ENCODE data around the gene MAP1B. TPM values are rescaled to one million over a fixed set of nuclear protein-coding genes. Genes with fewer than 3 reads are reported as not detected.

The MAP1B gene
- total and polyA plus RNA-seq, 10 of the 15 experiments (the other 5 are each of a cell fraction or from before 2014, with no cell fraction given), result 0.02 to 0.81 (median 0.06) TPM; not detected in 1

DNA sequence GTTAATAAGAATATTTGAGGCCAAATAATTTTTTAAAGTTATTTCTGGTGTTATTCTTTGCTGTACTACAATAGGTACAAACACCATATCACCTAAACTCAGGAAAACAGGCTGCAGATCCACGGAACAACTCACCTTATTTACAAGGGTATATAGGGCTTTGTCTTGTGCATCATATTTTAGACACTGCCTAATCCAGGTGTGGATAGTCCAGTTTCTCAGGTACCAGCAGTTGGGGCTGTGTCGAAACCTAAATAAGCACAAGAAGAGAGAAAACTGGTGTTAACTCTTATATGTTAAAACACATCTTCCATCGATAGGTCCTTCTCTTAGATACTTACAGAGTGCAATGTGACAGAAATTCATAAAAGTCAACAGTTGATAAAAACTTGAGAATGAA is 130.6 kb downstream of the MAP1B start:
- ChIA-PET SMC1A (ENCODE audit: uncharacterized antibody, unreplicated experiment) (interaction anchor here (0.6 to 1.9 kb wide), 4 partner anchors 8 to 174 kb away, joined by 3 to 6 read pairs (median 4); no protein-coding TSS in a partner anchor), CTCF (interaction anchor here (1.0 to 2.5 kb wide), 2 partner anchors 9 to 30 kb away, joined by 4 to 5 read pairs; no protein-coding TSS in a partner anchor), RAD21 (ENCODE audit: unreplicated experiment) (no interaction called here), POLR2A (no interaction called here)
- H3K27ac ChIP-seq (ENCODE audit: control insufficient read depth, insufficient read depth), result no peak overlapping the region
- H3K9me3 ChIP-seq (replicated peaks; ENCODE audit: control insufficient read depth, insufficient read depth, low read length), result no peaks in the 10 kb centered on the region
- DNase-seq (ENCODE audit: low read depth, low spot score) (no peak), FAIRE-seq (no peak), ATAC-seq (no peak)
- H3K27me3 ChIP-seq (replicated peaks in 1 of 2; ENCODE audit: control insufficient read depth in 2 of 2, insufficient read depth in 2 of 2, low read length in 1 of 2), result no peaks in the 10 kb centered on the region
- TF ChIP-seq BHLHE40 (IDR thresholded peaks at IDR 0.05; ENCODE audit: borderline replicate concordance in 1 of 2, low read depth in 2 of 2, low read length in 1 of 2), result no peak
- no peak for TF ChIP-seq POLR2AphosphoS2 (IDR thresholded peaks at IDR 0.05; ENCODE audit: low read depth, low read length)
- TF ChIP-seq RELA (IDR thresholded peaks at IDR 0.05; ENCODE audit: borderline replicate concordance, partially characterized antibody), result no peak
- TF ChIP-seq, protein P1, sequence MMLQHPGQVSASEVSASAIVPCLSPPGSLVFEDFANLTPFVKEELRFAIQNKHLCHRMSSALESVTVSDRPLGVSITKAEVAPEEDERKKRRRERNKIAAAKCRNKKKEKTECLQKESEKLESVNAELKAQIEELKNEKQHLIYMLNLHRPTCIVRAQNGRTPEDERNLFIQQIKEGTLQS (IDR thresholded peaks at IDR 0.05; ENCODE audit: borderline replicate concordance, extremely low read depth, low read depth, low read length), result no peak
- no peak for TF ChIP-seq CHD2 (IDR thresholded peaks at IDR 0.05; ENCODE audit: borderline replicate concordance, low read depth, low read length)
- TF ChIP-seq TAF1 (IDR thresholded peaks at IDR 0.05; ENCODE audit: borderline replicate concordance, low read depth, low read length), result no peak
- TF ChIP-seq, protein P2, sequence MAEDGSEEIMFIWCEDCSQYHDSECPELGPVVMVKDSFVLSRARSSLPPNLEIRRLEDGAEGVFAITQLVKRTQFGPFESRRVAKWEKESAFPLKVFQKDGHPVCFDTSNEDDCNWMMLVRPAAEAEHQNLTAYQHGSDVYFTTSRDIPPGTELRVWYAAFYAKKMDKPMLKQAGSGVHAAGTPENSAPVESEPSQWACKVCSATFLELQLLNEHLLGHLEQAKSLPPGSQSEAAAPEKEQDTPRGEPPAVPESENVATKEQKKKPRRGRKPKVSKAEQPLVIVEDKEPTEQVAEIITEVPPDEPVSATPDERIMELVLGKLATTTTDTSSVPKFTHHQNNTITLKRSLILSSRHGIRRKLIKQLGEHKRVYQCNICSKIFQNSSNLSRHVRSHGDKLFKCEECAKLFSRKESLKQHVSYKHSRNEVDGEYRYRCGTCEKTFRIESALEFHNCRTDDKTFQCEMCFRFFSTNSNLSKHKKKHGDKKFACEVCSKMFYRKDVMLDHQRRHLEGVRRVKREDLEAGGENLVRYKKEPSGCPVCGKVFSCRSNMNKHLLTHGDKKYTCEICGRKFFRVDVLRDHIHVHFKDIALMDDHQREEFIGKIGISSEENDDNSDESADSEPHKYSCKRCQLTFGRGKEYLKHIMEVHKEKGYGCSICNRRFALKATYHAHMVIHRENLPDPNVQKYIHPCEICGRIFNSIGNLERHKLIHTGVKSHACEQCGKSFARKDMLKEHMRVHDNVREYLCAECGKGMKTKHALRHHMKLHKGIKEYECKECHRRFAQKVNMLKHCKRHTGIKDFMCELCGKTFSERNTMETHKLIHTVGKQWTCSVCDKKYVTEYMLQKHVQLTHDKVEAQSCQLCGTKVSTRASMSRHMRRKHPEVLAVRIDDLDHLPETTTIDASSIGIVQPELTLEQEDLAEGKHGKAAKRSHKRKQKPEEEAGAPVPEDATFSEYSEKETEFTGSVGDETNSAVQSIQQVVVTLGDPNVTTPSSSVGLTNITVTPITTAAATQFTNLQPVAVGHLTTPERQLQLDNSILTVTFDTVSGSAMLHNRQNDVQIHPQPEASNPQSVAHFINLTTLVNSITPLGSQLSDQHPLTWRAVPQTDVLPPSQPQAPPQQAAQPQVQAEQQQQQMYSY (CRISPR knock-in tag; IDR thresholded peaks at IDR 0.05), result no peak
- TF ChIP-seq BCL11A (IDR thresholded peaks at IDR 0.05; ENCODE audit: low read depth, low read length), result no peak
- TF ChIP-seq, protein P3, sequence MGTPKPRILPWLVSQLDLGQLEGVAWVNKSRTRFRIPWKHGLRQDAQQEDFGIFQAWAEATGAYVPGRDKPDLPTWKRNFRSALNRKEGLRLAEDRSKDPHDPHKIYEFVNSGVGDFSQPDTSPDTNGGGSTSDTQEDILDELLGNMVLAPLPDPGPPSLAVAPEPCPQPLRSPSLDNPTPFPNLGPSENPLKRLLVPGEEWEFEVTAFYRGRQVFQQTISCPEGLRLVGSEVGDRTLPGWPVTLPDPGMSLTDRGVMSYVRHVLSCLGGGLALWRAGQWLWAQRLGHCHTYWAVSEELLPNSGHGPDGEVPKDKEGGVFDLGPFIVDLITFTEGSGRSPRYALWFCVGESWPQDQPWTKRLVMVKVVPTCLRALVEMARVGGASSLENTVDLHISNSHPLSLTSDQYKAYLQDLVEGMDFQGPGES (IDR thresholded peaks at IDR 0.05), result no peak
- TF ChIP-seq, protein P4, sequence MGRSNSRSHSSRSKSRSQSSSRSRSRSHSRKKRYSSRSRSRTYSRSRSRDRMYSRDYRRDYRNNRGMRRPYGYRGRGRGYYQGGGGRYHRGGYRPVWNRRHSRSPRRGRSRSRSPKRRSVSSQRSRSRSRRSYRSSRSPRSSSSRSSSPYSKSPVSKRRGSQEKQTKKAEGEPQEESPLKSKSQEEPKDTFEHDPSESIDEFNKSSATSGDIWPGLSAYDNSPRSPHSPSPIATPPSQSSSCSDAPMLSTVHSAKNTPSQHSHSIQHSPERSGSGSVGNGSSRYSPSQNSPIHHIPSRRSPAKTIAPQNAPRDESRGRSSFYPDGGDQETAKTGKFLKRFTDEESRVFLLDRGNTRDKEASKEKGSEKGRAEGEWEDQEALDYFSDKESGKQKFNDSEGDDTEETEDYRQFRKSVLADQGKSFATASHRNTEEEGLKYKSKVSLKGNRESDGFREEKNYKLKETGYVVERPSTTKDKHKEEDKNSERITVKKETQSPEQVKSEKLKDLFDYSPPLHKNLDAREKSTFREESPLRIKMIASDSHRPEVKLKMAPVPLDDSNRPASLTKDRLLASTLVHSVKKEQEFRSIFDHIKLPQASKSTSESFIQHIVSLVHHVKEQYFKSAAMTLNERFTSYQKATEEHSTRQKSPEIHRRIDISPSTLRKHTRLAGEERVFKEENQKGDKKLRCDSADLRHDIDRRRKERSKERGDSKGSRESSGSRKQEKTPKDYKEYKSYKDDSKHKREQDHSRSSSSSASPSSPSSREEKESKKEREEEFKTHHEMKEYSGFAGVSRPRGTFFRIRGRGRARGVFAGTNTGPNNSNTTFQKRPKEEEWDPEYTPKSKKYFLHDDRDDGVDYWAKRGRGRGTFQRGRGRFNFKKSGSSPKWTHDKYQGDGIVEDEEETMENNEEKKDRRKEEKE (IDR thresholded peaks at IDR 0.05), result no peak
- no peak for TF ChIP-seq CREB1 (IDR thresholded peaks at IDR 0.05; ENCODE audit: low read depth)
- no peak for TF ChIP-seq SUZ12 (IDR thresholded peaks at IDR 0.05; ENCODE audit: unreplicated experiment)
- BruUV-seq (replicated peaks), result no TSS peak
- intact Hi-C loops (cut with micrococcal nuclease; ENCODE audit: unreplicated experiment), result no loop called here
- H3K36me3 ChIP-seq (ENCODE audit: control insufficient read depth in 2 of 2, insufficient read depth in 2 of 2, low read length in 1 of 2), result peaks cover 4 to 27% of the 10 kb centered on the region in 2 experiments; a peak in 3 of 4 replicates
- 98% methylated on average over 3 of the region's 3 CpGs for WGBS (ENCODE audit: insufficient coverage, insufficient replicate concordance, low lambda C conversion rate, missing lambda C conversion rate)
- peaks cover 1% of the 10 kb centered on the region; the same call in 1 of the 2 replicates for H3K79me2 ChIP-seq (ENCODE audit: control insufficient read depth, insufficient read depth, low read length)
- no peak overlapping the region for H3K4me3 ChIP-seq
- in situ Hi-C loops (cut with MboI), result no loop called here
- peaks cover 17% of the 10 kb centered on the region for H3K4me1 ChIP-seq (ENCODE audit: control insufficient read depth, insufficient read depth, low read length)
- no peak overlapping the region for H2AFZ ChIP-seq (ENCODE audit: control insufficient read depth, low read depth, low read length)
- H3K9ac ChIP-seq (ENCODE audit: control insufficient read depth, insufficient read depth, low read length), result no peak overlapping the region
- no peaks in the 10 kb centered on the region for H4K20me1 ChIP-seq (ENCODE audit: control insufficient read depth, insufficient read depth)
- no peak overlapping the region for H3K4me2 ChIP-seq (ENCODE audit: control insufficient read depth, insufficient read depth)

All from GM12878 (cell line).